Lower leg skin (tissue), 4 donors: Measurements from ENCODE around the gene POLG2. TPM values are rescaled to one million over a fixed set of nuclear protein-coding genes. Genes with fewer than 3 reads are reported as not detected.

Experiments used
- DNase-seq, 2 donors: peaks; one replicate each; pipeline ENCODE4 v3.0.0-alpha.2; 2019; ENCODE audit warnings: low spot score in 2 of 2
- H3K4me3 ChIP-seq: fragments of 200-600 bp; sonication (generic); 2 replicates; pipeline ENCODE4 v1.5.1; 2017; ENCODE audit warnings: mild to moderate bottlenecking, low read depth; ENCODE audit not compliant: poor library complexity, severe bottlenecking
- POLR2A ChIP-seq, 2 donors: fragments of 450-650 bp; IDR thresholded peaks; one replicate each; pipeline ENCODE4 v1.6.1; 2016 to 2017; ENCODE audit warnings: antibody characterized with exemption in 2 of 2, mild to moderate bottlenecking in 1 of 2, moderate library complexity in 1 of 2
- WGBS, 2 donors: methylation state at CpG; one replicate each; pipeline ENCODE4 v1.1.5; 2018; 5-methylcytosine and 5-hydroxymethylcytosine counted together
- intact Hi-C: fragments of 100-400 bp; cut with DNase I; formaldehyde crosslinking; loops from one replicate; pipeline ENCODE4 v1.15.0; 2023; ENCODE audit warnings: low total_unique reads
- total RNA-seq, 4 donors: library from RNA; depleted of rRNA; stranded (reverse); fragments of >200 nt; gene quantifications; one replicate each; pipeline ENCODE4 v1.1.0, GENCODE V29; 2016
- TF ChIP-seq, protein P1 (sequence below), 3 donors: fragments of 450-650 bp; IDR thresholded peaks; one replicate each; pipeline ENCODE4 v1.5.1; 2016; ENCODE audit warnings: antibody characterized with exemption in 3 of 3, mild to moderate bottlenecking in 3 of 3, moderate library complexity in 2 of 3

The POLG2 gene
- total RNA-seq, 4 donors from 2014 or later, result 2.2 to 7.7 (median 4.2) TPM

GRCh38 chr17:64508683-64509082, 11.8 kb upstream of the POLG2 start:
- no peak for DNase-seq
- intact Hi-C loops, result no loop called here
- TF ChIP-seq, protein P1, sequence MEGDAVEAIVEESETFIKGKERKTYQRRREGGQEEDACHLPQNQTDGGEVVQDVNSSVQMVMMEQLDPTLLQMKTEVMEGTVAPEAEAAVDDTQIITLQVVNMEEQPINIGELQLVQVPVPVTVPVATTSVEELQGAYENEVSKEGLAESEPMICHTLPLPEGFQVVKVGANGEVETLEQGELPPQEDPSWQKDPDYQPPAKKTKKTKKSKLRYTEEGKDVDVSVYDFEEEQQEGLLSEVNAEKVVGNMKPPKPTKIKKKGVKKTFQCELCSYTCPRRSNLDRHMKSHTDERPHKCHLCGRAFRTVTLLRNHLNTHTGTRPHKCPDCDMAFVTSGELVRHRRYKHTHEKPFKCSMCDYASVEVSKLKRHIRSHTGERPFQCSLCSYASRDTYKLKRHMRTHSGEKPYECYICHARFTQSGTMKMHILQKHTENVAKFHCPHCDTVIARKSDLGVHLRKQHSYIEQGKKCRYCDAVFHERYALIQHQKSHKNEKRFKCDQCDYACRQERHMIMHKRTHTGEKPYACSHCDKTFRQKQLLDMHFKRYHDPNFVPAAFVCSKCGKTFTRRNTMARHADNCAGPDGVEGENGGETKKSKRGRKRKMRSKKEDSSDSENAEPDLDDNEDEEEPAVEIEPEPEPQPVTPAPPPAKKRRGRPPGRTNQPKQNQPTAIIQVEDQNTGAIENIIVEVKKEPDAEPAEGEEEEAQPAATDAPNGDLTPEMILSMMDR (IDR thresholded peaks at IDR 0.05), result no peak
- no peak for TF ChIP-seq POLR2A (IDR thresholded peaks at IDR 0.05)
- H3K4me3 ChIP-seq, result no peak overlapping the region
- 85 to 87% methylated on average over 2 of the region's 2 CpGs for WGBS, 2 donors

DNA sequence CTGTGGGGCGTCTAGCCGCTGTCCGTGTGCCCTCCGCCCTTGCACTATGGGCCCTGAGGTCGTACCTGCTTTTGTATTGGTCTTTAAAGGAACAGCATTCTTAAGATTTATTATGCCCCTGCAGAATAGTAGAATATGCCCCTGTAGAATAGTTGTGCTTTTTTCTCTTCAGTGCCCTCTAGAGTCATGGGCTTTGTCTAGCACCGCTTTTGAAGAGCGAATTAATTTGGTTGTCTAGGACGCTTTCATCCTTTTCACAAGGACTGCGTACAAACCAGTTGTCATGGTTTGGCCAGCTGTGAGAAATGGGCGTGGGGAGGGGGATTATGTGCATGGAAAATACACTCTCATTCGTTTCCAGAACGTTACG, 10.5 kb upstream of the POLG2 start:
- intact Hi-C loops, result no loop called here
- DNase-seq, result peak in 1 of 2 donors; percentile 27
- WGBS, 2 donors, result 0% methylated on average over 13 of the region's 13 CpGs
- TF ChIP-seq, protein P1 (IDR thresholded peaks at IDR 0.05), result no peak
- peak overlapping the region; percentile 85 for H3K4me3 ChIP-seq

GRCh38 chr17:64506576-64507412, 9.9 kb upstream of the POLG2 start, which contains the start of gene CEP95:
TSS of gene CEP95 (plus strand) at chr17:64506977. CDS start at chr17:64507098, 121 bp downstream.
- peak; percentile 95 to 99 for DNase-seq
- TF ChIP-seq POLR2A (IDR thresholded peaks at IDR 0.05), result peak in 1 of 2 donors; percentile 22
- TF ChIP-seq, protein P1 (IDR thresholded peaks at IDR 0.05), result no peak
- WGBS, 2 donors, result 0 to 1% methylated on average over 72 of the region's 77 CpGs
- intact Hi-C loops, result no loop called here
- H3K4me3 ChIP-seq, result peak within 1 kb of the TSS; percentile 85

DNA sequence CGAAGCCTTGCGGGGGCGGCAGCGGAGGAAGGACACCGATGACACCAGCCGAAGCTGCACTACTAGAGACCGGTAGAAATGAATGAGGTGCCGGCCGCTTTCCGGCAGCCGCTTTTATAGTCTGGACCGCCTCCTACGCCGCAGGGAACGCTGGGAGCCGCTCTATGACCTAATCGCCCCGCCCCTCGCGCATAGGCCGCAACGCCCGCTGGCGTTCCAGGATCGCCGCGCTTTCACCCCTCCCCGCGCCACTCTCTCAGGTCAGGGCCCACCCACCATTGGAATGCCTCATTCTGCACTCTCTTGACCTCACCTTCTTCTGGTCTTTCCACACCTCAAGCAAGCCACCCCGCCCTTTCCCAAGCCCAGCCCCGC, 9.3 kb upstream of the POLG2 start, which contains the start of gene DDX5:
Gene DDX5, minus strand, starts transcription at position 89 of the 375 bp plus-strand sequence. CDS start 170 bp downstream, outside the sequence.
- H3K4me3 ChIP-seq, result peak within 1 kb of the TSS; percentile 85
- peak; percentile 96 to 99 for DNase-seq
- 0 to 1% methylated on average over 27 to 31 of the region's 31 CpGs for WGBS, 2 donors
- TF ChIP-seq, protein P1 (IDR thresholded peaks at IDR 0.05), result no peak
- peak in 1 of 2 donors; percentile 98 for TF ChIP-seq POLR2A (IDR thresholded peaks at IDR 0.05)
- intact Hi-C loops, result no loop called here

DNA sequence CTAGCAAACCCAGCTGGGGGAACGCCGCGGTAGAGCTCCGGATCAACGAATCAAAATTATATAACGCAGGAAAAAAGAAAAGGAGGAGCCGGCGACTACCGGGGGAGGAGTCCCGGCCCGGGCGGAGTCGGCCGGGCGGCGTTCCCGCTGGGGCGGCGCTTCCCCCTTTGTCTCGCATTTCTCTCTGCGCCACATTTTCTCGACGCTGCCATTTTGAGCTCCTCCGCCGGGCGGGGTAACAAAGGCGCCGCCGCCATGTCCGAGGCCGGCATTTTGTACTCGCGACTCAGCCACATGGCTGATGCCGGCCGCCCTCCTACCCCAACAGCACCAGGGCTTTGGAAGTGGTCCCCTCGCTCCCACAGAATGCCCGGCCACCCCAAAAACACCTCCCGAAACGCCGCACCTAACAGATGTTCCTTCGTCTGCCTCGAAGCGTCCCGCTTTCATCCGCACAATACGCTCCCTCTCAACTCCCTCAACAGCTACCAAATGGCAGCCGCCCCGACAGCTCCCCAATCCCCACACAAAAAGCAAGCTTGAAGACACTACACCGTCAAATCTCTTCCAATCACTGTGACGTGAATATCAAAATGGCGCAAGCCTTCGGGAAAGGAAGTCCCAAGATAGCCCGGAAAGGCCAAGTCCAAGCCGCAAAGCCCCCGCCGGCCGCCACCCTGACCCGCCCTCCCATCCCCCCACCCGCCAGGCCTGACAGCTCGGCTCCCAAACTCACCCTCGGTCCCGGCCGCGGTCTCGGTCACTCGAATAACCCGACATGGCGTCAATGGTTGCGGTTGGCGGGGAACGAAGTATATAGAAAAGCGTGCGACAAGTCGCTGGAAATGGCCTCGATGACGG, 8.7 kb upstream of the POLG2 start:
- DNase-seq, result peak; percentile 91 to 98
- intact Hi-C loops, result no loop called here
- peak in 1 of 2 donors; percentile 49 for TF ChIP-seq POLR2A (IDR thresholded peaks at IDR 0.05)
- TF ChIP-seq, protein P1 (IDR thresholded peaks at IDR 0.05), result no peak
- WGBS, 2 donors, result 0% methylated on average over 74 to 76 of the region's 76 CpGs
- peak overlapping the region; percentile 84 for H3K4me3 ChIP-seq
